ENCODE results near the gene RPS6KA5.

DNA sequence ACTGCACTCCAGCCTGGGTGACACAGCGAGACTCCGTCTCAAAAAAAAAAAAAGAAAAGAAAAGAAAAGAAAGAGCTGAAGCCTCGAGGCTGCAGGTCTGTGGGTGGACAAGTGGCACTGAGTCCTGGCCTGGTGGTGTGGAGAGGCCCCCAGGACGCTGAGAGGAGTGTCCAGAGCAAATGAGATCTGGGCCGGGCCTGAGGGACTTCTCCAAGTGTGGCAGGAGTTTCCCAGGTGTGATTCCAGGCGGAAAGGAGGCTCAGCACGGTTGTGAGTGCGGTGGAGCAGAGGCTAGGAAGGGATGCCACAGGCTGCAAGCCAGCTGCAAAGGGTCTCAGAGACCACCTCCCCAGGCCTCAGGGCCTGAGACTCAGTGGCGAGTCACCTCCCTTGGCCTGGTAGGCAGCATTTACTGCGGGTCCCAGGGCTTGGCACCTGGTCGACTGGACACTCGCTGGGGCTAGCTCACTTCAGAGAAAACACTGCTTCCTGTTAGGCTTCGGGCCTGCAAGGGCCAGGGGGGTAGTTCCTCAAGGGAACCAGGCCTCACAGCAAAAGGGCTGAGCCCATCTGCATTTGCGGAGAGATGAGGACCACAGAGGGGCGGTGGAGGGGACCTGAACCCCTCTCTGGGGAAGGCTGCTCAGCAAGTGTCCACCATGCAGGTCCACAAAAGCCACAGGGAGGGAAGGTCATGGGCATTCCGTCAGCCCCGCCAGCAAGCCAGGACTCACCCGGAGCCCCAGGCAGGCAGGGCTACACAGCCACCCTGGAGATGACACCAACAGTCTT, 256.0 kb downstream of the RPS6KA5 start:
- TF ChIP-seq CTCF (IDR thresholded peaks at IDR 0.05; ENCODE audit: low read length) = no peak
- no peak for TF ChIP-seq EZH2 (optimal IDR thresholded peaks at IDR 0.05; ENCODE audit: low read depth, low read length)
- TF ChIP-seq EZH2phosphoT487 (IDR thresholded peaks at IDR 0.05; ENCODE audit: low read length) = no peak
